ENCODE measurements around the gene MARCHF9.

- TF ChIP-seq CTCF (IDR thresholded peaks at IDR 0.05) (no peak), POLR2A (IDR thresholded peaks at IDR 0.05) (no peak)
Observed at GRCh38 chr12:57723630-57723962, 31.3 kb upstream of the MARCHF9 start.

Data from right lobe of liver (tissue), 4 donors.